K562 (cell line): ENCODE measurements around the gene FIZ1. TPM values are rescaled to one million over a fixed set of nuclear protein-coding genes. Genes with fewer than 3 reads are reported as not detected.

ENCODE experiments used
- ARHGAP35 ChIP-seq: fragments of 450-650 bp; IDR thresholded peaks from 2 replicates; pipeline ENCODE4 v1.6.1; 2018; ENCODE audit not compliant: partially characterized antibody
- BDP1 ChIP-seq: IDR thresholded peaks from 3 replicates; pipeline ENCODE4 v1.6.1; 2011; ENCODE audit not compliant: insufficient read length, insufficient read depth
- DIDO1 ChIP-seq: fragments of 450-650 bp; IDR thresholded peaks from 2 replicates; pipeline ENCODE4 v1.6.1; 2016; ENCODE audit warnings: low read depth, missing biosample characterization, missing genetic modification characterization
- FOXP1 ChIP-seq: sonication (generic); formaldehyde crosslinking; IDR thresholded peaks from 2 replicates; pipeline ENCODE4 v1.8.0; 2022; ENCODE audit warnings: mild to moderate bottlenecking, missing genetic modification reagents
- HDAC6 ChIP-seq: IDR thresholded peaks from 2 replicates; pipeline ENCODE4 v1.6.1; 2012; ENCODE audit warnings: low read depth, mild to moderate bottlenecking, control low read depth, inconsistent platforms, low read length, moderate library complexity
- HMGN3 ChIP-seq: IDR thresholded peaks from 2 replicates; pipeline ENCODE4 v1.6.1; 2011; ENCODE audit warnings: borderline replicate concordance, low read depth, mild to moderate bottlenecking, mixed read lengths, low read length; ENCODE audit not compliant: insufficient read length; ENCODE audit errors: extremely low read depth
- L3MBTL2 ChIP-seq: fragments of 450-650 bp; IDR thresholded peaks from 2 replicates; pipeline ENCODE4 v1.6.1; 2016; ENCODE audit warnings: mild to moderate bottlenecking, moderate library complexity
- MEF2A ChIP-seq: IDR thresholded peaks from 2 replicates; pipeline ENCODE4 v1.6.1; 2011; ENCODE audit warnings: low read depth, mild to moderate bottlenecking, low read length, moderate library complexity; ENCODE audit not compliant: control insufficient read depth
- NFE2L1 ChIP-seq: fragments of 450-650 bp; IDR thresholded peaks from 2 replicates; pipeline ENCODE4 v1.6.1; 2016; ENCODE audit warnings: missing genetic modification characterization, low read depth, mild to moderate bottlenecking, missing compliant biosample characterization, moderate library complexity, borderline replicate concordance
- NFIX ChIP-seq: fragments of 250-450 bp; sonication (Bioruptor Pico); IDR thresholded peaks from 2 replicates; pipeline ENCODE4 v1.4.0; 2020; ENCODE audit warnings: low read depth, mild to moderate bottlenecking, moderate library complexity
- SIN3A ChIP-seq, 2 experiments: fragments of 150-350 bp in 1 of 2; IDR thresholded peaks; 2 replicates each; pipeline ENCODE4 v1.6.1; 2011 to 2016; ENCODE audit warnings: borderline replicate concordance in 2 of 2, low read depth in 2 of 2, low read length in 2 of 2, mild to moderate bottlenecking in 2 of 2, moderate library complexity in 2 of 2; ENCODE audit not compliant: control insufficient read depth in 1 of 2
- SRF ChIP-seq, 2 experiments: fragments of 250-450, 450-650 bp in 1 of 2; sonication (Bioruptor Pico) in 1 of 2; sonication (generic) in 1 of 2; formaldehyde crosslinking; IDR thresholded peaks; 2 replicates each; pipeline versions ENCODE4 v1.5.0 to v1.5.1; 2020 to 2022; ENCODE audit warnings: mild to moderate bottlenecking in 1 of 2, missing genetic modification reagents in 1 of 2
- ZNF175 ChIP-seq: fragments of 200-800 bp; sonication (Bioruptor generic); IDR thresholded peaks from 2 replicates; pipeline ENCODE4 v1.6.1; 2016; ENCODE audit warnings: low read depth, mild to moderate bottlenecking, missing genetic modification characterization, missing compliant biosample characterization
- ZNF23 ChIP-seq: fragments of 250-450 bp; sonication (Bioruptor Pico); IDR thresholded peaks from 2 replicates; pipeline ENCODE4 v1.4.0; 2020; ENCODE audit warnings: mild to moderate bottlenecking
- ZNF695 ChIP-seq: fragments of 450-650 bp; formaldehyde crosslinking; IDR thresholded peaks from 2 replicates; pipeline ENCODE4 v1.4.0; 2020; ENCODE audit warnings: mild to moderate bottlenecking, moderate library complexity
- polyA plus RNA-seq, 8 experiments: library from polyadenylated mRNA; depleted of rRNA in 4 of 8; stranded (reverse) in 5 of 8; unstranded in 3 of 8; fragments of >200 nt; fragmentation: Nextera tagmentation in 2 of 8; fragmentation: Illumina TruSeq in 1 of 8; extraction: Ambion mirVana in 2 of 8; extraction: Trizol in 1 of 8; gene quantifications; 2 replicates each; pipeline versions ENCODE4 v1.2.1 to v1.2.3, GENCODE V29; 2011 to 2014; ENCODE audit warnings: inconsistent platforms in 1 of 8, missing spikeins in 1 of 8
- total RNA-seq, 7 experiments: library from RNA; depleted of rRNA in 6 of 7; stranded (reverse); fragments of >200 nt in 6 of 7; fragmentation: Illumina TruSeq in 2 of 7; extraction: Trizol in 2 of 7; gene quantifications; 2 replicates each; pipeline versions ENCODE4 v1.2.1 to v1.2.3, GENCODE V29; 2011 to 2021; ENCODE audit warnings: low replicate concordance in 1 of 7
- TF ChIP-seq, protein P1 (sequence below): sonication (generic); formaldehyde crosslinking; IDR thresholded peaks from 2 replicates; pipeline ENCODE4 v1.8.0; 2023; ENCODE audit warnings: missing genetic modification reagents, mild to moderate bottlenecking, borderline replicate concordance
- TF ChIP-seq, protein P2 (sequence below): fragments of 450-650 bp; IDR thresholded peaks from 2 replicates; pipeline ENCODE4 v1.6.1; 2016; ENCODE audit warnings: missing biosample characterization, missing genetic modification characterization
- TF ChIP-seq, protein P3 (sequence below): fragments of 450-650 bp; IDR thresholded peaks from 2 replicates; pipeline ENCODE4 v1.6.1; 2016; ENCODE audit warnings: low read depth, mild to moderate bottlenecking, moderate library complexity

The FIZ1 gene
- total and polyA plus RNA-seq, 9 of the 15 experiments (the other 6 are each of a cell fraction or from before 2014, with no cell fraction given), result 0.79 to 17.5 (median 5.5) TPM

DNA sequence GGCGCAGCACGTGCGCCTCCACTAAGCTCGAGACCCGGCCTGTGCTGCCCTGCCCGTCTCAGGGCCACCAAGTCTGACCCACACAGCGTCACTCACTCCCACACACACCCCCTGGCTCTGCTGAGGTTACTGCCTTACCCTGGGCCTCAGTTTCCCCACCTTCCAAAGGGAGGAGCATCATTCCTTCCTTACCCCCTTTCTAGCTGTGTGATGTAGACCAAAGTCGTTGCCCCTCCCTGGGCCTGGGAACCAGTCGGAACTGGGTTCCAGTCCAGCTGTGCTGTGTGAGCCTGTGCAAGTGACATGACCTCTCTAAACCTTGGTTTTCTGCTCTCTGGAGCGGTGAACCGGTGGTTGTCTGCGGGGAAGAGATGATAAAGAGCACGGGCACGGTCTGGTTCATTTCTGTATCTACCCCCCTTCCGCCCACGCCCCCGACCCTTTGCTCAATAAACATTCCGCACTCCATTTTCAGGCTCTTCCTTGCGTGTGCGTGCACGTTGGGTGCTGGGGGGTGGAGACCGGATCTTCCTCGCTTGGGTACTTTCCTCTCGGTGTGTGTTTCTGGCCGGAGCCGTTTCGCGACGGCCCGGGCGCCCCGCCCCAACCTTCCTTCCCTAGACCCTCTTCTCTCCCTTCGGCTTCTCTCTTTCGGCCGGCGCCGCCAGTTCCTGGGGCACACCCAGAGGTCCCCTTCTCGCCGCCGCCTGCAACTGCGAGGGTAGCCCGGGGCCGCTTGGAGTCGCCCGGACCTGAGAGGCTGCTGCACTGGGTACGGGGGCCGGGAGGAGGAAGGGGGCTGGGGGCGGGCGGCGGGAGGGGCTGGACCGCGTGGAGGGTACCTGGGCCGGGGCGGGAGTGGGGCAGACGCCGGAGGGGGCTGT, 43.9 kb upstream of the FIZ1 start, which contains the start of gene ZNF581 (continued):
- TF ChIP-seq, protein P1, sequence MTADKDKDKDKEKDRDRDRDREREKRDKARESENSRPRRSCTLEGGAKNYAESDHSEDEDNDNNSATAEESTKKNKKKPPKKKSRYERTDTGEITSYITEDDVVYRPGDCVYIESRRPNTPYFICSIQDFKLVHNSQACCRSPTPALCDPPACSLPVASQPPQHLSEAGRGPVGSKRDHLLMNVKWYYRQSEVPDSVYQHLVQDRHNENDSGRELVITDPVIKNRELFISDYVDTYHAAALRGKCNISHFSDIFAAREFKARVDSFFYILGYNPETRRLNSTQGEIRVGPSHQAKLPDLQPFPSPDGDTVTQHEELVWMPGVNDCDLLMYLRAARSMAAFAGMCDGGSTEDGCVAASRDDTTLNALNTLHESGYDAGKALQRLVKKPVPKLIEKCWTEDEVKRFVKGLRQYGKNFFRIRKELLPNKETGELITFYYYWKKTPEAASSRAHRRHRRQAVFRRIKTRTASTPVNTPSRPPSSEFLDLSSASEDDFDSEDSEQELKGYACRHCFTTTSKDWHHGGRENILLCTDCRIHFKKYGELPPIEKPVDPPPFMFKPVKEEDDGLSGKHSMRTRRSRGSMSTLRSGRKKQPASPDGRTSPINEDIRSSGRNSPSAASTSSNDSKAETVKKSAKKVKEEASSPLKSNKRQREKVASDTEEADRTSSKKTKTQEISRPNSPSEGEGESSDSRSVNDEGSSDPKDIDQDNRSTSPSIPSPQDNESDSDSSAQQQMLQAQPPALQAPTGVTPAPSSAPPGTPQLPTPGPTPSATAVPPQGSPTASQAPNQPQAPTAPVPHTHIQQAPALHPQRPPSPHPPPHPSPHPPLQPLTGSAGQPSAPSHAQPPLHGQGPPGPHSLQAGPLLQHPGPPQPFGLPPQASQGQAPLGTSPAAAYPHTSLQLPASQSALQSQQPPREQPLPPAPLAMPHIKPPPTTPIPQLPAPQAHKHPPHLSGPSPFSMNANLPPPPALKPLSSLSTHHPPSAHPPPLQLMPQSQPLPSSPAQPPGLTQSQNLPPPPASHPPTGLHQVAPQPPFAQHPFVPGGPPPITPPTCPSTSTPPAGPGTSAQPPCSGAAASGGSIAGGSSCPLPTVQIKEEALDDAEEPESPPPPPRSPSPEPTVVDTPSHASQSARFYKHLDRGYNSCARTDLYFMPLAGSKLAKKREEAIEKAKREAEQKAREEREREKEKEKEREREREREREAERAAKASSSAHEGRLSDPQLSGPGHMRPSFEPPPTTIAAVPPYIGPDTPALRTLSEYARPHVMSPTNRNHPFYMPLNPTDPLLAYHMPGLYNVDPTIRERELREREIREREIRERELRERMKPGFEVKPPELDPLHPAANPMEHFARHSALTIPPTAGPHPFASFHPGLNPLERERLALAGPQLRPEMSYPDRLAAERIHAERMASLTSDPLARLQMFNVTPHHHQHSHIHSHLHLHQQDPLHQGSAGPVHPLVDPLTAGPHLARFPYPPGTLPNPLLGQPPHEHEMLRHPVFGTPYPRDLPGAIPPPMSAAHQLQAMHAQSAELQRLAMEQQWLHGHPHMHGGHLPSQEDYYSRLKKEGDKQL (CRISPR knock-in tag), result no peak
- TF ChIP-seq ARHGAP35 (no peak), HMGN3 (peak; percentile 87), SRF (CRISPR knock-in tag; IDR thresholded peaks at IDR 0.05) (0 out of 4 replicates have a peak, but pooled peaks of 1 of the 2 experiments have one; percentile 11), FOXP1 (CRISPR knock-in tag) (peak; percentile 65; the same call in 1 of the 2 replicates), SIN3A (IDR thresholded peaks at IDR 0.05; ENCODE audit: borderline replicate concordance in 2 of 2, control insufficient read depth in 1 of 2, low read depth in 2 of 2, low read length in 2 of 2) (peak; percentile 92 to 97), ZNF175 (no peak), ZNF23 (CRISPR knock-in tag) (no peak), MEF2A (no peak), DIDO1 (tag) (peak; percentile 92), ZNF695 (CRISPR knock-in tag) (no peak), L3MBTL2 (peak; percentile 19; the same call in 1 of the 2 replicates), NFE2L1 (tag) (no peak), BDP1 (no peak), NFIX (CRISPR knock-in tag) (no peak), HDAC6 (no peak)
- TF ChIP-seq, protein P2, sequence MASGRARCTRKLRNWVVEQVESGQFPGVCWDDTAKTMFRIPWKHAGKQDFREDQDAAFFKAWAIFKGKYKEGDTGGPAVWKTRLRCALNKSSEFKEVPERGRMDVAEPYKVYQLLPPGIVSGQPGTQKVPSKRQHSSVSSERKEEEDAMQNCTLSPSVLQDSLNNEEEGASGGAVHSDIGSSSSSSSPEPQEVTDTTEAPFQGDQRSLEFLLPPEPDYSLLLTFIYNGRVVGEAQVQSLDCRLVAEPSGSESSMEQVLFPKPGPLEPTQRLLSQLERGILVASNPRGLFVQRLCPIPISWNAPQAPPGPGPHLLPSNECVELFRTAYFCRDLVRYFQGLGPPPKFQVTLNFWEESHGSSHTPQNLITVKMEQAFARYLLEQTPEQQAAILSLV (tag), result no peak
- TF ChIP-seq, protein P3, sequence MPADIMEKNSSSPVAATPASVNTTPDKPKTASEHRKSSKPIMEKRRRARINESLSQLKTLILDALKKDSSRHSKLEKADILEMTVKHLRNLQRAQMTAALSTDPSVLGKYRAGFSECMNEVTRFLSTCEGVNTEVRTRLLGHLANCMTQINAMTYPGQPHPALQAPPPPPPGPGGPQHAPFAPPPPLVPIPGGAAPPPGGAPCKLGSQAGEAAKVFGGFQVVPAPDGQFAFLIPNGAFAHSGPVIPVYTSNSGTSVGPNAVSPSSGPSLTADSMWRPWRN, result no peak
